ENCODE data around the gene KMT5C.

GRCh38 chr19:55315956-55316525 lies 23.6 kb upstream of the KMT5C start:
- TF ChIP-seq CTCF (IDR thresholded peaks at IDR 0.05) (no peak), POLR2A (IDR thresholded peaks at IDR 0.05) (no peak)
